Measurements from ENCODE around the gene HSP90B1. TPM values are rescaled to one million over a fixed set of nuclear protein-coding genes. Genes with fewer than 3 reads are reported as not detected.

Gene HSP90B1
- total and polyA plus RNA-seq, 11 donors: 166 to 1,036 (median 337) TPM

GRCh38 chr12:103913100-103913499 lies 17.1 kb upstream of the HSP90B1 start:
- Histone ChIP-seq H3K9me3 (peaks cover 0 to 13% (median 4%) of the 10 kb centered on the region in 12 donors), H3K27ac (no peak overlapping the region), H3K27me3 (no peaks in the 10 kb centered on the region), H3K4me1 (peaks cover 0 to 4% (median 0%) of the 10 kb centered on the region in 12 donors), H3K36me3 (no peaks in the 10 kb centered on the region), H3K4me3 (no peak overlapping the region)
- 87 to 91% (median 89%) methylated on average over 3 of the region's 3 CpGs for WGBS, 4 donors
- TF ChIP-seq CTCF (IDR thresholded peaks at IDR 0.05) (no peak), POLR2A (IDR thresholded peaks at IDR 0.05) (no peak)
- DNase-seq (no peak), ATAC-seq (no peak)
- intact Hi-C loops (cut with DNase I): no loop called here

GRCh38 chr12:103915306-103915705 lies 14.9 kb upstream of the HSP90B1 start:
- ATAC-seq (no peak), DNase-seq (no peak)
- no peak overlapping the region for H3K27ac ChIP-seq
- no peak for TF ChIP-seq CTCF (IDR thresholded peaks at IDR 0.05)
- TF ChIP-seq POLR2A (IDR thresholded peaks at IDR 0.05): no peak
- no peaks in the 10 kb centered on the region for H3K4me1 ChIP-seq
- no peaks in the 10 kb centered on the region for H3K36me3 ChIP-seq
- H3K4me3 ChIP-seq: no peak overlapping the region
- no peaks in the 10 kb centered on the region for H3K27me3 ChIP-seq
- intact Hi-C loops (cut with DNase I): no loop called here
- WGBS, 4 donors: 56 to 69% (median 66%) methylated on average over 8 of the region's 8 CpGs
- peaks cover 0 to 21% (median 5%) of the 10 kb centered on the region in 12 donors for H3K9me3 ChIP-seq

- DNase-seq (no peak), ATAC-seq (no peak)
- WGBS, 4 donors: 46 to 80% (median 61%) methylated on average over 3 of the region's 3 CpGs
- Histone ChIP-seq H3K27me3 (no peaks in the 10 kb centered on the region), H3K36me3 (no peaks in the 10 kb centered on the region), H3K27ac (no peak overlapping the region), H3K9me3 (peaks cover 0 to 21% (median 5%) of the 10 kb centered on the region in 12 donors), H3K4me1 (no peaks in the 10 kb centered on the region), H3K4me3 (no peak overlapping the region)
- TF ChIP-seq POLR2A (IDR thresholded peaks at IDR 0.05) (no peak), CTCF (IDR thresholded peaks at IDR 0.05) (no peak)
- intact Hi-C loops (cut with DNase I): no loop called here
Observed at GRCh38 chr12:103917873-103918272, 12.3 kb upstream of the HSP90B1 start.

GRCh38 chr12:103924761-103925641 lies 5.2 kb upstream of the HSP90B1 start:
- ATAC-seq (no peak), DNase-seq (no peak)
- TF ChIP-seq POLR2A (IDR thresholded peaks at IDR 0.05) (no peak), CTCF (IDR thresholded peaks at IDR 0.05) (no peak)
- WGBS, 4 donors: 78 to 86% (median 79%) methylated on average over 9 of the region's 9 CpGs
- Histone ChIP-seq H3K4me1 (peaks cover 0 to 17% (median 8%) of the 10 kb centered on the region in 12 donors), H3K27me3 (no peaks in the 10 kb centered on the region), H3K36me3 (no peaks in the 10 kb centered on the region), H3K27ac (no peak overlapping the region), H3K9me3 (no peaks in the 10 kb centered on the region), H3K4me3 (no peak overlapping the region)
- intact Hi-C loops (cut with DNase I): loop anchor here in 2 of 10 donors (5.0 kb wide), 1 partner anchor 43 kb away; no protein-coding TSS in a partner anchor

All from heart left ventricle (tissue), 16 donors.